ENCODE results near the gene SERPINA9. TPM values are rescaled to one million over a fixed set of nuclear protein-coding genes. Genes with fewer than 3 reads are reported as not detected.

Gene SERPINA9
- total RNA-seq, 1 donor from 2014 or later, result not detected

DNA sequence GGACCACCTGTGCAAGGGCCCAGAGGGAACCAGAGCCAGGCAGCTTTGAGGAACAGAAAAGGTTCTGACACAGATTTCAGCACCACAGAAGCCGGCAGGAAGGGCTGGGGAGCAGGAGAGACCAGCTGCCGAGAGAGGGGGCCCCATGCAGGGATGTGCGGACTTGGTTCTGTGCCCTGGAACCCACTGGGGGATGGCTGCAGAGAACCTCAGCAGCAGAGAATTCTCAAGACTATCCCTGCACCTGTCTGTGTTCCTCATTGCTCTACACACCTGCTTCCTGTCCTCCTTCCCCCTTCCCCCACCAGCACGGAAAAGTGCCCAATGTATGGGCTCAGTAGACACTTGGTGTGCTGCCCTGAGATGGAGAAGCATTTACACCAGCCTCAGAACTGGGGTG lies 3.2 kb downstream of the SERPINA9 start:
- Mint-ChIP-seq H3K4me1 (no peaks in the 10 kb centered on the region), H3K36me3 (ENCODE audit: low read depth) (peaks cover 2% of the 10 kb centered on the region), H3K4me3 (no peak overlapping the region), H3K27ac (ENCODE audit: unreplicated experiment) (no peak overlapping the region), H3K9me3 (peaks cover 8% of the 10 kb centered on the region), H3K27me3 (ENCODE audit: low read depth) (peaks cover 18% of the 10 kb centered on the region)
- no peak for TF ChIP-seq CTCF (conservative IDR thresholded peaks at IDR 0.05)
- DNase-seq (ENCODE audit: low read depth, low spot score), result no peak

GRCh38 chr14:94471045-94471444 lies 5.0 kb downstream of the SERPINA9 start:
- H3K4me1 Mint-ChIP-seq, result peaks cover 4% of the 10 kb centered on the region
- peaks cover 8% of the 10 kb centered on the region for H3K9me3 Mint-ChIP-seq
- no peak for TF ChIP-seq CTCF (conservative IDR thresholded peaks at IDR 0.05)
- H3K27me3 Mint-ChIP-seq (ENCODE audit: low read depth), result peaks cover 30% of the 10 kb centered on the region
- no peak for DNase-seq (ENCODE audit: low read depth, low spot score)
- peaks cover 6% of the 10 kb centered on the region for H3K36me3 Mint-ChIP-seq (ENCODE audit: low read depth)
- H3K4me3 Mint-ChIP-seq, result no peak overlapping the region
- H3K27ac Mint-ChIP-seq (ENCODE audit: unreplicated experiment), result no peak overlapping the region

GRCh38 chr14:94470311-94470710 lies 5.7 kb downstream of the SERPINA9 start:
- no peak overlapping the region for H3K4me3 Mint-ChIP-seq
- TF ChIP-seq CTCF (conservative IDR thresholded peaks at IDR 0.05), result no peak
- peaks cover 8% of the 10 kb centered on the region for H3K9me3 Mint-ChIP-seq
- no peak overlapping the region for H3K27ac Mint-ChIP-seq (ENCODE audit: unreplicated experiment)
- no peak for DNase-seq (ENCODE audit: low read depth, low spot score)
- peaks cover 4% of the 10 kb centered on the region for H3K4me1 Mint-ChIP-seq
- H3K27me3 Mint-ChIP-seq (ENCODE audit: low read depth), result peaks cover 34% of the 10 kb centered on the region
- peaks cover 6% of the 10 kb centered on the region for H3K36me3 Mint-ChIP-seq (ENCODE audit: low read depth)

DNA sequence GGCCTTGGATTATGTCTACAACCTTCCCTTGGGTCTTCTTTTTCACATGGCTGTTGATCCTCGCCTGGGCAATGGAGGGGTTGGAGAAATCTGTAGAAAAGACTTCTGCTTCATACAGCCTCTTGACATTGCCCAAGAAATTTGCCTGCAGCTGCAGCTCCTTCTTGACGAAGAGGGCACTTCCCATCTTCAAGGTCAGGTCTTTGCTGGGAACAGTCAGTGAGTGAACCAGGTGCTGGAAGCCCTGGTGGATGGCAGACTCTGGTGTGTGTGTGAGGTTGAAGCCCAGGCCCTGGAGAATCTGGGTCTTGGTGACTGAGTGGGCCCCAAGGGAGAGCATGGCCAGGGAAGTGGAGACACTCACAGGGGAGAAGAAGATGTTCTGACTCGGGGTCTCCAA lies 6.7 kb downstream of the SERPINA9 start:
- TF ChIP-seq CTCF (conservative IDR thresholded peaks at IDR 0.05), result no peak
- Mint-ChIP-seq H3K9me3 (peaks cover 8% of the 10 kb centered on the region), H3K4me1 (peaks cover 4% of the 10 kb centered on the region), H3K36me3 (ENCODE audit: low read depth) (peaks cover 6% of the 10 kb centered on the region), H3K4me3 (no peak overlapping the region), H3K27ac (ENCODE audit: unreplicated experiment) (no peak overlapping the region), H3K27me3 (ENCODE audit: low read depth) (peaks cover 34% of the 10 kb centered on the region)
- DNase-seq (ENCODE audit: low read depth, low spot score), result no peak

GRCh38 chr14:94467728-94468520 lies 8.1 kb downstream of the SERPINA9 start:
- Mint-ChIP-seq H3K27me3 (ENCODE audit: low read depth) (peaks cover 34% of the 10 kb centered on the region), H3K27ac (ENCODE audit: unreplicated experiment) (no peak overlapping the region), H3K4me1 (peaks cover 4% of the 10 kb centered on the region), H3K36me3 (ENCODE audit: low read depth) (peaks cover 6% of the 10 kb centered on the region), H3K9me3 (peaks cover 8% of the 10 kb centered on the region), H3K4me3 (no peak overlapping the region)
- DNase-seq (ENCODE audit: low read depth, low spot score), result no peak
- TF ChIP-seq CTCF (conservative IDR thresholded peaks at IDR 0.05), result no peak
